ENCODE data around the gene SLC24A3. TPM values are rescaled to one million over a fixed set of nuclear protein-coding genes. Genes with fewer than 3 reads are reported as not detected.

SLC24A3 gene
- total and polyA plus RNA-seq, 2 donors from 2014 or later = 0.86 to 5.2 TPM

GRCh38 chr20:19649041-19649440, 436.6 kb downstream of the SLC24A3 start:
- Histone ChIP-seq H3K9ac (ENCODE audit: low read length in 3 of 3) (no peak overlapping the region), H3K36me3 (ENCODE audit: control insufficient read depth in 2 of 3, insufficient read depth in 3 of 3, low read length in 3 of 3) (no peaks in the 10 kb centered on the region), H3K4me3 (ENCODE audit: low read length in 3 of 3) (no peak overlapping the region), H3K9me3 (ENCODE audit: control insufficient read depth in 2 of 3, insufficient read depth in 1 of 3, low read length in 3 of 3) (peaks cover 0 to 2% (median 0%) of the 10 kb centered on the region in 3 donors), H3K27ac (ENCODE audit: low read depth in 2 of 2, low read length in 2 of 2) (no peak overlapping the region), H3K27me3 (ENCODE audit: control insufficient read depth, insufficient read depth, low read length) (no peaks in the 10 kb centered on the region), H3K4me1 (ENCODE audit: control insufficient read depth in 2 of 3, insufficient read depth in 2 of 3, low read depth in 1 of 3, low read length in 3 of 3) (no peaks in the 10 kb centered on the region)
- FAIRE-seq (no peak), DNase-seq (no peak)
- no peak for TF ChIP-seq CTCF (IDR thresholded peaks at IDR 0.05; ENCODE audit: borderline replicate concordance, extremely low read depth, insufficient read depth)
- intact Hi-C loops (cut with DNase I) = no loop called here

GRCh38 chr20:19652591-19653026, 440.2 kb downstream of the SLC24A3 start:
- no peaks in the 10 kb centered on the region for H3K4me1 ChIP-seq (ENCODE audit: control insufficient read depth in 2 of 3, insufficient read depth in 2 of 3, low read depth in 1 of 3, low read length in 3 of 3)
- no peak overlapping the region for H3K9ac ChIP-seq (ENCODE audit: low read length in 3 of 3)
- DNase-seq = no peak
- H3K27ac ChIP-seq (ENCODE audit: low read depth in 2 of 2, low read length in 2 of 2) = no peak overlapping the region
- TF ChIP-seq CTCF (IDR thresholded peaks at IDR 0.05; ENCODE audit: borderline replicate concordance, extremely low read depth, insufficient read depth) = no peak
- H3K27me3 ChIP-seq (ENCODE audit: control insufficient read depth, insufficient read depth, low read length) = no peaks in the 10 kb centered on the region
- intact Hi-C loops (cut with DNase I) = no loop called here
- H3K9me3 ChIP-seq (ENCODE audit: control insufficient read depth in 2 of 3, insufficient read depth in 1 of 3, low read length in 3 of 3) = peaks cover 0 to 2% (median 0%) of the 10 kb centered on the region in 3 donors
- no peaks in the 10 kb centered on the region for H3K36me3 ChIP-seq (ENCODE audit: control insufficient read depth in 2 of 3, insufficient read depth in 3 of 3, low read length in 3 of 3)
- FAIRE-seq = no peak
- no peak overlapping the region for H3K4me3 ChIP-seq (ENCODE audit: low read length in 3 of 3)

- FAIRE-seq = no peak
- no peak for TF ChIP-seq CTCF (IDR thresholded peaks at IDR 0.05; ENCODE audit: borderline replicate concordance, extremely low read depth, insufficient read depth)
- DNase-seq = no peak
Measured at GRCh38 chr20:19653327-19653726, 440.9 kb downstream of the SLC24A3 start.

GRCh38 chr20:19654921-19655320, 442.5 kb downstream of the SLC24A3 start:
- no peak for TF ChIP-seq CTCF (IDR thresholded peaks at IDR 0.05; ENCODE audit: borderline replicate concordance, extremely low read depth, insufficient read depth)
- no peak overlapping the region for H3K4me3 ChIP-seq (ENCODE audit: low read length in 3 of 3)
- intact Hi-C loops (cut with DNase I) = no loop called here
- peaks cover 0 to 2% (median 0%) of the 10 kb centered on the region in 3 donors for H3K9me3 ChIP-seq (ENCODE audit: control insufficient read depth in 2 of 3, insufficient read depth in 1 of 3, low read length in 3 of 3)
- H3K4me1 ChIP-seq (ENCODE audit: control insufficient read depth in 2 of 3, insufficient read depth in 2 of 3, low read depth in 1 of 3, low read length in 3 of 3) = peaks cover 0 to 3% (median 0%) of the 10 kb centered on the region in 3 donors
- H3K27ac ChIP-seq (ENCODE audit: low read depth in 2 of 2, low read length in 2 of 2) = no peak overlapping the region
- H3K9ac ChIP-seq (ENCODE audit: low read length in 3 of 3) = no peak overlapping the region
- no peaks in the 10 kb centered on the region for H3K36me3 ChIP-seq (ENCODE audit: control insufficient read depth in 2 of 3, insufficient read depth in 3 of 3, low read length in 3 of 3)
- H3K27me3 ChIP-seq (ENCODE audit: control insufficient read depth, insufficient read depth, low read length) = no peaks in the 10 kb centered on the region
- DNase-seq (no peak), FAIRE-seq (no peak)

More at GRCh38 chr20:19653327-19653726, 440.9 kb downstream of the SLC24A3 start:
- Histone ChIP-seq H3K4me3 (ENCODE audit: low read length in 3 of 3) (no peak overlapping the region), H3K36me3 (ENCODE audit: control insufficient read depth in 2 of 3, insufficient read depth in 3 of 3, low read length in 3 of 3) (no peaks in the 10 kb centered on the region), H3K4me1 (ENCODE audit: control insufficient read depth in 2 of 3, insufficient read depth in 2 of 3, low read depth in 1 of 3, low read length in 3 of 3) (no peaks in the 10 kb centered on the region), H3K27ac (ENCODE audit: low read depth in 2 of 2, low read length in 2 of 2) (no peak overlapping the region), H3K27me3 (ENCODE audit: control insufficient read depth, insufficient read depth, low read length) (no peaks in the 10 kb centered on the region), H3K9ac (ENCODE audit: low read length in 3 of 3) (no peak overlapping the region), H3K9me3 (ENCODE audit: control insufficient read depth in 2 of 3, insufficient read depth in 1 of 3, low read length in 3 of 3) (peaks cover 0 to 2% (median 0%) of the 10 kb centered on the region in 3 donors)
- intact Hi-C loops (cut with DNase I) = no loop called here

Data from kidney (tissue), 14 donors.